IgD-negative memory B cell (primary cell): Measurements from ENCODE around the gene C1orf159. TPM values are rescaled to one million over a fixed set of nuclear protein-coding genes. Genes with fewer than 3 reads are reported as not detected.

ENCODE experiments used
- H3K27ac Mint-ChIP-seq, 3 donors: one replicate each; pipeline ENCODE4 v1.8.0; 2020 to 2022; ENCODE audit warnings: mild to moderate bottlenecking in 3 of 3, mixed read lengths in 3 of 3, moderate library complexity in 1 of 3
- H3K27me3 Mint-ChIP-seq: one replicate; pipeline ENCODE4 v1.8.0; 2021; ENCODE audit warnings: mixed read lengths
- H3K36me3 Mint-ChIP-seq: one replicate; pipeline ENCODE4 v1.8.0; 2020; ENCODE audit warnings: mild to moderate bottlenecking, mixed read lengths
- H3K4me1 Mint-ChIP-seq, 3 donors: one replicate each; pipeline ENCODE4 v1.8.0; 2020 to 2022; ENCODE audit warnings: mixed read lengths in 3 of 3, mild to moderate bottlenecking in 1 of 3
- H3K4me3 Mint-ChIP-seq, 4 donors: one replicate each; pipeline ENCODE4 v1.8.0; 2020 to 2022; ENCODE audit warnings: mild to moderate bottlenecking in 4 of 4, mixed read lengths in 4 of 4, moderate library complexity in 3 of 4
- H3K9me3 Mint-ChIP-seq, 3 donors: one replicate each; pipeline ENCODE4 v1.8.0; 2020 to 2021; ENCODE audit warnings: mixed read lengths in 3 of 3, mild to moderate bottlenecking in 1 of 3
- polyA plus RNA-seq: library from polyadenylated mRNA; unstranded; fragments of 300-500 nt; fragmentation: Illumina TruSeq; gene quantifications from one replicate; pipeline ENCODE4 v1.2.3, GENCODE V29; 2021

Gene C1orf159
- polyA plus RNA-seq, 1 donor from 2014 or later, result 7.9 TPM

DNA sequence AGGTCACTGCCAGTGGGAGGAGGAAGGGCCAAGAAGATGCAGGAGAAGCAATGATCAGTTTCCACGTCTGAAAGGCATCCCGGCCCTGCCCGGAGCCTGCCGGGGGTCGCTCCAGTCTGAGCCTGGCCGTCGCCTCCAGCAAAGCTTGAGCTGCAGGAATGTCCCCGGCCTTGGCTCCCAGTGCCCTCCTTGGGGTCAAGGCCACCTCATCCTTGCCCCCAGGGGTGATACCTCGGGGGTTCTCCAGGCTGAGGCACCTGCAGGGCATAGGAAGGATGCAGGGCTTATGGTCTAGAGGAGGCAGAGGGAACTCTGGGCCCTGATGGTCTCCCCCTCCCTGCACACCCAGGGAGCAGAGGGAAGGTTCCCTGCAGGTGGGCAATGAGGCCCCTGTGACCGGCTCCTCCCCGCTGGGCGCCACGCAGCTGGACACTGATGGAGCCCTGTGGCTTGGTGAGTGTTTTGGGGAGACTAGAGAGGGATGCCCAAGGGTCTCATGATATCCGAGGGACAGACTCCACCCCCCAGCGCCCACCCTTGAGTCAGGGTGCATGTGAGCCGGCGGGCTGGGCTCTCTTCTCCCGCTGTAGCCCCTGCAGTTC lies 61.7 kb downstream of the C1orf159 start:
- Mint-ChIP-seq H3K4me3 (no peak overlapping the region), H3K9me3 (no peaks in the 10 kb centered on the region), H3K36me3 (no peaks in the 10 kb centered on the region), H3K27me3 (peaks cover 5% of the 10 kb centered on the region), H3K4me1 (peaks cover 0 to 7% (median 2%) of the 10 kb centered on the region in 3 donors), H3K27ac (no peak overlapping the region)

DNA sequence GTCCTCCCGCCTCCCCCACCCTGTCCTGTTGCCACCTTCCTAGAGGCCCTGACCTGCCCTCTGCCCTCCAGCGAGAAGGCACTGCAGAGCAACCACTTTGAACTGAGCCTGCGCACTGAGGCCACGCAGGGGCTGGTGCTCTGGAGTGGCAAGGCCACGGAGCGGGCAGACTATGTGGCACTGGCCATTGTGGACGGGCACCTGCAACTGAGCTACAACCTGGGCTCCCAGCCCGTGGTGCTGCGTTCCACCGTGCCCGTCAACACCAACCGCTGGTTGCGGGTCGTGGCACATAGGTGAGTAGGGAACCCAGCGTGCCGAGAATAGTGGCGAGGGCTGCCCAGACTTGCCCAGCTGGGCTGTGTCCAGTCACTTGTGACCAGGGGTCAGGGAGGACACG lies 62.2 kb downstream of the C1orf159 start:
- Mint-ChIP-seq H3K9me3 (no peaks in the 10 kb centered on the region), H3K4me3 (no peak overlapping the region), H3K4me1 (peaks cover 0 to 7% (median 2%) of the 10 kb centered on the region in 3 donors), H3K27ac (no peak overlapping the region), H3K36me3 (no peaks in the 10 kb centered on the region), H3K27me3 (peaks cover 3% of the 10 kb centered on the region)

DNA sequence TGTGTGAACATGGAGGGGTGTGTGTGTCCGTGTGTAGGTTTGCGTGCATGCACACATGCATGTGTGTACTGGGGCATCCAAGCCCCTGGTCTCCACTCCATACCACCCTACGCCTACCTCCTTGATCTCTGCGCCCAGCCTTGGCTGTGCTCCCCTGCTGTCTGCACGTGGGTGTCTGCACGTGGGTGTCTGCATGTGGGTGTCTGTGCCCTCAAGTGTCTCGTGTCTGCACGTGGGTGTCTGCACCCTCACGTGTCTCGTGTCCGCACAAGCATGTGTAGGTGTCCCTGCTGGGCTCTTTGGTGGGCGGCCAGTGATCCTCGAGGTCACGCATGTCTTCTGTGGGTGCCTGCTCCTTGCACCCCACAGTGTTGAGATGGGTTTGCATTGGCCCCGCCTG lies 62.9 kb downstream of the C1orf159 start:
- H3K4me1 Mint-ChIP-seq, result peaks cover 0 to 4% (median 2%) of the 10 kb centered on the region in 3 donors
- no peak overlapping the region for H3K27ac Mint-ChIP-seq
- no peak overlapping the region for H3K4me3 Mint-ChIP-seq
- no peaks in the 10 kb centered on the region for H3K9me3 Mint-ChIP-seq
- no peaks in the 10 kb centered on the region for H3K27me3 Mint-ChIP-seq
- H3K36me3 Mint-ChIP-seq, result no peaks in the 10 kb centered on the region

DNA sequence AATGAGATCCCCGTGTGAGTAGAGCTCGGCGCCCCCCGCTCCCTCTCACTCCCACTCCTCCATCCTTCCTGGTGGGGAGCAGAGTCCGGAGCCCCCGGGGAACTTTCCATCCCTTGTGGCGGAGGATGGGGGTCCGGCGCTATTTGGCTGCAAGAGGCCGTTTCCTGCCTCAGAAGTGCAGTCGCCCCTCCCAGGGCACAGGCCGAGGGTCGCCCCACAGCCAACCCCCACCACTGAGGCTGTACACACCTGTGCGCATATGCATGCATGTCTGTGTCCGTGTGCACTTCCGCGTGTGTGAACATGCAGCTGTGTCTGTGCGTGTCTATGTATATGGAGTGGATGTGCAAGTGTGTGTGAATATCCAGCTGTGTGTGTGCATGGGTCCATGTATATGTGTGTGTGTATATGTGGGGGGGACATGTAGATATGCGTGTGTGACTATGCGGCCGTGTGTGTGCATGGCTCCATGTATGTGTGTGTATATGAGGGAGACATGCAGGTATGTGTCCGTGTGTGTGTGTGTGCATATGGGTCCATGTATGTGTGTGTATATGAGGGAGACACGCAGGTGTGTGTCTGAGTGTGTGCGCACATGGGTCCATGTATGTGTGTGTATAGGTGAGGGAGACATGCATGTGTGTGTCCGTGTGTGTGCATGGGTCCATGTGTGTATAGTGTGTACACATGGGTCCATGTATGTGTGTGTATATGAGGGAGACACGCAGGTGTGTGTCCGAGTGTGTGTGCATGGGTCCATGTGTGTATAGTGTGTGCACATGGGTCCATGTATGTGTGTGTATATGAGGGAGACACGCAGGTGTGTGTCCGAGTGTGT lies 63.7 kb downstream of the C1orf159 start:
- Mint-ChIP-seq H3K9me3 (no peaks in the 10 kb centered on the region), H3K27ac (no peak overlapping the region), H3K36me3 (no peaks in the 10 kb centered on the region), H3K4me1 (peaks cover 0 to 2% (median 2%) of the 10 kb centered on the region in 3 donors), H3K4me3 (peak overlapping the region in 1 of 4 donors; percentile 9), H3K27me3 (no peaks in the 10 kb centered on the region)

DNA sequence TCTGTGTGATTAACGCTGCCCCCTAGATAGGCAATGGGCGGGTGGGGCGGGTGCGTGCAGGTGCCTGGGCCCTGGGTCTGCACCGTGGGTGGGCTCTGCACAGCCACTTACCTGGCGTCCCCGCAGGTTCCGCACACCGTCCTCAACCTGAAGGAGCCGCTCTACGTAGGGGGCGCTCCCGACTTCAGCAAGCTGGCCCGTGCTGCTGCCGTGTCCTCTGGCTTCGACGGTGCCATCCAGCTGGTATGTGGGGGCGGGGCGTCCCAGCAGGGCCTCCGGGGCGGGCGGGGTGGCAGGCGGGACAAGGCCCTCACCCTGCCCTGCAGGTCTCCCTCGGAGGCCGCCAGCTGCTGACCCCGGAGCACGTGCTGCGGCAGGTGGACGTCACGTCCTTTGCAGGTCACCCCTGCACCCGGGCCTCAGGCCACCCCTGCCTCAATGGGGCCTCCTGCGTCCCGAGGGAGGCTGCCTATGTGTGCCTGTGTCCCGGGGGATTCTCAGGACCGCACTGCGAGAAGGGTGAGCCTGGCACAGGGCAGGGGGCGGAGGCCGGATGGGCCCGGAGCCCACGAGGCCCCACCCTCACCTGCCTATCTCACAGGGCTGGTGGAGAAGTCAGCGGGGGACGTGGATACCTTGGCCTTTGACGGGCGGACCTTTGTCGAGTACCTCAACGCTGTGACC lies 64.6 kb downstream of the C1orf159 start:
- H3K4me3 Mint-ChIP-seq, result peak overlapping the region in 2 of 4 donors; percentile 29 to 90
- H3K9me3 Mint-ChIP-seq, result no peaks in the 10 kb centered on the region
- peaks cover 0 to 2% (median 2%) of the 10 kb centered on the region in 3 donors for H3K4me1 Mint-ChIP-seq
- no peaks in the 10 kb centered on the region for H3K36me3 Mint-ChIP-seq
- no peak overlapping the region for H3K27ac Mint-ChIP-seq
- H3K27me3 Mint-ChIP-seq, result no peaks in the 10 kb centered on the region

DNA sequence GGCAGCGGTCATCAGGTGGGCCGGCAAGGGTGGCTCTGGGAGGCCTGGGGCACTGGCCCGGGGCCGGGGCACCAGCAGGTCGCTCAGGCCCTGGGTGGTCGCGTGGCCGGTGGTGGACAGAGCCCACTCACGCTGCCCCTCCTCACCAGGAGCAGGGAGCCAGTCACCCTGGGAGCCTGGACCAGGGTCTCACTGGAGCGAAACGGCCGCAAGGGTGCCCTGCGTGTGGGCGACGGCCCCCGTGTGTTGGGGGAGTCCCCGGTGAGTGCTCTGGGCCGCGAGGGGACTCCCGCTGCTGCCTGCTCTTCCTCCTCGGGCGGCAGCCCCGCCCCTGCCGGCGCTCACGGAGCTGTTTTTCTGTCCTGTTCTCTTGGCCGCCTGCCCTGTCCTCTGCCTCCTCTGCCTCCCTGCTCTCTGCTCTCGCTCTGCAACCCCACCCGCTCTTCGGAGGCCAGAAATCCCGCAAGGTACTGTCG lies 65.3 kb downstream of the C1orf159 start:
- no peaks in the 10 kb centered on the region for H3K27me3 Mint-ChIP-seq
- no peak overlapping the region for H3K27ac Mint-ChIP-seq
- no peaks in the 10 kb centered on the region for H3K9me3 Mint-ChIP-seq
- H3K4me1 Mint-ChIP-seq, result peaks cover 0 to 2% (median 2%) of the 10 kb centered on the region in 3 donors
- H3K36me3 Mint-ChIP-seq, result no peaks in the 10 kb centered on the region
- peak overlapping the region; percentile 29 to 90 (median 68) for H3K4me3 Mint-ChIP-seq

DNA sequence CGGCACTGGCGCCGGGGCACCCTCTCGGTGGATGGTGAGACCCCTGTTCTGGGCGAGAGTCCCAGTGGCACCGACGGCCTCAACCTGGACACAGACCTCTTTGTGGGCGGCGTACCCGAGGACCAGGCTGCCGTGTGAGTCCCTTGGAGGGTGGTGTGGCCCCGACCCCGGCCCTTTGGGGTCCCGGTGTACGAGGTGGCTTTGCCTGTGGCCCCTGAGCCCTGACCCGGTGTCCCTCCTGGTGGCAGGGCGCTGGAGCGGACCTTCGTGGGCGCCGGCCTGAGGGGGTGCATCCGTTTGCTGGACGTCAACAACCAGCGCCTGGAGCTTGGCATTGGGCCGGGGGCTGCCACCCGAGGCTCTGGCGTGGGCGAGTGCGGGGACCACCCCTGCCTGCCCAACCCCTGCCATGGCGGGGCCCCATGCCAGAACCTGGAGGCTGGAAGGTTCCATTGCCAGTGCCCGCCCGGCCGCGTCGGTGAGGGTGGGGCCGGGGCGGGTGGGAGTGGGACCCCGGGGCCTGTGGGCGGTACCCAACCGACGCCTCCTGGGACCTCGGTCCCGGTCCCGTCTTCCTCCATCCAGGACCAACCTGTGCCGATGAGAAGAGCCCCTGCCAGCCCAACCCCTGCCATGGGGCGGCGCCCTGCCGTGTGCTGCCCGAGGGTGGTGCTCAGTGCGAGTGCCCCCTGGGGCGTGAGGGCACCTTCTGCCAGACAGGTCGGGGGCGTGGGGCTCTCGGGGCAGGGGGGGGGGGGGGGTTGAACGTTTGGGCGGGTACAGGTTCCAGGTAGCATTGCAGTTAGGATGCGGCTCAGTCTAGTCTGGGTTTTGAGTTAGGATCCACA lies 66.3 kb downstream of the C1orf159 start:
- no peaks in the 10 kb centered on the region for H3K27me3 Mint-ChIP-seq
- H3K9me3 Mint-ChIP-seq, result no peaks in the 10 kb centered on the region
- no peak overlapping the region for H3K27ac Mint-ChIP-seq

DNA sequence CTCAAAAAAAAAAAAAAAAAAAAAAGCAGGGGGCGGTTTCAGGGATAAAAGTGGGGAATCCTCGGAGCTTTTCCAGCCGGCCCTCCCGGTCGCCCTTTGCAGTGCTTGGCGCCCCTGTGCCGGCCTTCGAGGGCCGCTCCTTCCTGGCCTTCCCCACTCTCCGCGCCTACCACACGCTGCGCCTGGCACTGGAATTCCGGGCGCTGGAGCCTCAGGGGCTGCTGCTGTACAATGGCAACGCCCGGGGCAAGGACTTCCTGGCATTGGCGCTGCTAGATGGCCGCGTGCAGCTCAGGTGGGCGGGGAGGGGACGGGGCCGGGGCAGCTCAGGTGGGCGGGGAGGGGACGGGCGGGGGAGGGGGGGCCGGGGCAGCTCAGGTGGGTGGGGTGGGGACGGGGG lies 67.1 kb downstream of the C1orf159 start:
- H3K4me3 Mint-ChIP-seq, result no peak overlapping the region
- no peak overlapping the region for H3K27ac Mint-ChIP-seq
- H3K4me1 Mint-ChIP-seq, result peaks cover 0 to 2% (median 2%) of the 10 kb centered on the region in 3 donors
- H3K9me3 Mint-ChIP-seq, result no peaks in the 10 kb centered on the region
- H3K36me3 Mint-ChIP-seq, result no peaks in the 10 kb centered on the region
- no peaks in the 10 kb centered on the region for H3K27me3 Mint-ChIP-seq

More for the DNA sequence above, 66.3 kb downstream of the C1orf159 start:
- Mint-ChIP-seq H3K36me3 (no peaks in the 10 kb centered on the region), H3K4me3 (no peak overlapping the region), H3K4me1 (peaks cover 0 to 2% (median 2%) of the 10 kb centered on the region in 3 donors)

DNA sequence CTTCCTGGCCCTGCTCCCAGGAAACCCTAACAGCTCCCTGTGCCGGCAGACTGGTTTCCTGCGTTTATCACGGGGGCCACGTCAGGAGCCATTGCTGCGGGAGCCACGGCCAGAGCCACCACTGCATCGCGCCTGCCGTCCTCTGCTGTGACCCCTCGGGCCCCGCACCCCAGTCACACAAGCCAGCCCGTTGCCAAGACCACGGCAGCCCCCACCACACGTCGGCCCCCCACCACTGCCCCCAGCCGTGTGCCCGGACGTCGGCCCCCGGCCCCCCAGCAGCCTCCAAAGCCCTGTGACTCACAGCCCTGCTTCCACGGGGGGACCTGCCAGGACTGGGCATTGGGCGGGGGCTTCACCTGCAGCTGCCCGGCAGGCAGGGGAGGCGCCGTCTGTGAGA lies 67.9 kb downstream of the C1orf159 start:
- H3K4me1 Mint-ChIP-seq, result peaks cover 0 to 2% (median 2%) of the 10 kb centered on the region in 3 donors
- no peak overlapping the region for H3K27ac Mint-ChIP-seq
- H3K27me3 Mint-ChIP-seq, result no peaks in the 10 kb centered on the region
- no peaks in the 10 kb centered on the region for H3K36me3 Mint-ChIP-seq
- H3K4me3 Mint-ChIP-seq, result no peak overlapping the region
- no peaks in the 10 kb centered on the region for H3K9me3 Mint-ChIP-seq

DNA sequence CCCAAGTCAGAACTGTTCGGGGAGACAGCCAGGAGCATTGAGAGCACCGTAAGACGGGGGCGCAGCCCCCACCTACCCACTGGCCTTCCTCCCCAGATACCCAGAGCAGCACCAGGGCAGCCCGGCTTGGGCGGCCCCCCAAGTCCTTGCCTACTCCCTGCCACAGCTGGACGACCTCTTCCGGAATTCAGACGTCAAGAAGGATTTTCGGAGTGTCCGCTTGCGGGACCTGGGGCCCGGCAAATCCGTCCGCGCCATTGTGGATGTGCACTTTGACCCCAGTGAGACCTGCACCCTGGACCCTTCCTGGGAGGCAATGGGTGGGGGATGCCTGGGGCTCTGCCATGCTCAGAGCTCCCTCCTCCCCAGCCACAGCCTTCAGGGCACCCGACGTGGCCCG lies 68.5 kb downstream of the C1orf159 start:
- no peaks in the 10 kb centered on the region for H3K27me3 Mint-ChIP-seq
- H3K36me3 Mint-ChIP-seq, result no peaks in the 10 kb centered on the region
- no peak overlapping the region for H3K27ac Mint-ChIP-seq
- H3K9me3 Mint-ChIP-seq, result no peaks in the 10 kb centered on the region
- peaks cover 0 to 2% (median 2%) of the 10 kb centered on the region in 3 donors for H3K4me1 Mint-ChIP-seq
- no peak overlapping the region for H3K4me3 Mint-ChIP-seq

DNA sequence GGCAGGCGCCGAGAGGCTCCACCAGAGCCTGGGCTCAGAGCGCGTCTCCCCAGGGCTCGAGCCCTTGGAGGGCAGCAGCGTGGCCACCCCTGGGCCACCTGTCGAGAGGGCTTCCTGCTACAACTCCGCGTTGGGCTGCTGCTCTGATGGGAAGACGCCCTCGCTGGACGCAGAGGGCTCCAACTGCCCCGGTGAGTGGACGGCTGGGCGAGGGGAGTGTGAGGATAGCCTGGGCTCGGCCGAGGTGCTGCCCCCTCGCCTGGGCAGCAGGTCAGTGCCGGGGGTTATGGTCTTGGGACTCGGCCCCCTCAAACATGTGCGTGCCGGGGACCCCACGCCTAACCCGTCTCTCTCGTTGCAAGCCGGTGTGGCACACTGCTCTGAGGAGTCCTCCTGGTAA lies 69.1 kb downstream of the C1orf159 start:
- Mint-ChIP-seq H3K27ac (no peak overlapping the region), H3K4me3 (no peak overlapping the region), H3K9me3 (no peaks in the 10 kb centered on the region), H3K27me3 (no peaks in the 10 kb centered on the region), H3K36me3 (no peaks in the 10 kb centered on the region), H3K4me1 (peaks cover 0 to 2% (median 2%) of the 10 kb centered on the region in 3 donors)

DNA sequence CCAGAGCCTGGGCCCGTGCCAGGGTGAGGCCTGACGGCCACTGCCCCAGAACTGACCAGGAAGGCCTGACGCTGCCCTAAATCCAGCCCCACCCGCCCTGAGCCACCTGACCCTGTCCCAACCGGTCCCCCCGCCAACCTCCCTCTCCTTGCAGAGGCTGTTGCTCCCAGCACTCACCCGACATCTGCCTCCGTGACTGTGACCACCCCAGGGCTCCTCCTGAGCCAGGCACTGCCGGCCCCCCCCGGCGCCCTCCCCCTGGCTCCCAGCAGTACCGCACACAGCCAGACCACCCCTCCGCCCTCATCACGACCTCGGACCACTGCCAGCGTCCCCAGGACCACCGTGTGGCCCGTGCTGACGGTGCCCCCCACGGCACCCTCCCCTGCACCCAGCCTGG lies 69.6 kb downstream of the C1orf159 start:
- Mint-ChIP-seq H3K4me1 (peaks cover 0 to 2% (median 2%) of the 10 kb centered on the region in 3 donors), H3K27ac (no peak overlapping the region), H3K27me3 (no peaks in the 10 kb centered on the region), H3K36me3 (no peaks in the 10 kb centered on the region), H3K9me3 (no peaks in the 10 kb centered on the region), H3K4me3 (no peak overlapping the region)

DNA sequence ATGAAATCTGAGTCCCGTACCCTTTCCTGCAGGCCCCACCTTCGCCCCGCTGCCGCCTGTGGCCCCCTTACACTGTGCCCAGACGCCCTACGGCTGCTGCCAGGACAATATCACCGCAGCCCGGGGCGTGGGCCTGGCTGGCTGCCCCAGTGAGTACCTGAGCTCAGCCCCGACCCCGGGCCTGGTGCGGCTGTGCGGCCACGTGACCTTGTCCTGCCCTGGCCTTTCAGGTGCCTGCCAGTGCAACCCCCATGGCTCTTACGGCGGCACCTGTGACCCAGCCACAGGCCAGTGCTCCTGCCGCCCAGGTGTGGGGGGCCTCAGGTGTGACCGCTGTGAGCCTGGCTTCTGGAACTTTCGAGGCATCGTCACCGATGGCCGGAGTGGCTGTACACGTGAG lies 70.8 kb downstream of the C1orf159 start:
- H3K4me3 Mint-ChIP-seq, result no peak overlapping the region
- H3K27ac Mint-ChIP-seq, result no peak overlapping the region
- H3K36me3 Mint-ChIP-seq, result no peaks in the 10 kb centered on the region
- no peaks in the 10 kb centered on the region for H3K9me3 Mint-ChIP-seq
- H3K27me3 Mint-ChIP-seq, result no peaks in the 10 kb centered on the region
- H3K4me1 Mint-ChIP-seq, result no peaks in the 10 kb centered on the region

DNA sequence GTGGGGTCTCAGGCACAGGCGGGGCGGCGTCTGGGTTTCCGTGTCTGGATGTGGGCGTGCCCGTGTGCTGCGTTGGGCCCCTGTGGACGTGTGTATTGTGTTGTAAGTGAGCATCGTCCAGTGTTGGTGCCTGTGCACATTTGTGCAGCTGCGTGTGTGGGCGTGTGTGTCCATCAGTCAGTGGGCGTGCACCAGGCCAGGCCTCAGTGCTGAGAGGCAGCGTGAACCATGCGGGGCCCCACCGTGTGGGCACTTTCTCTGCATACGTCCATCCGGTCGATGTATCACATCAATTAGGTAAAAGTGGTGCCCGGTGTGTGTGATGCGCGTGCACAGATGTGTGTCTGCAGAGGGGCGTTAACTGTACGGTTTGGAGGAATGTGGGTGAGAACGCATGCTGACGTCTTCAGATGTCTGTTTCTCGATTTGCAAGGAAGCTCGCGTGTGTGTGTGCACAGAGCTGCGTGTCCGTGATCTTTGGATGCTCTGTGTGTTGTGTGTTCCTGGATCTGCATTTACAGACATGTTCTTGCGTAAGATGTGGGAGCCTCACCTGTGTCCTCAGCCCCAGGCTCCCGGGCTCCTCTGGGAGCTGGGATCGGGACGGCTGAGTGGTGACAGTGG lies 71.3 kb downstream of the C1orf159 start:
- Mint-ChIP-seq H3K36me3 (no peaks in the 10 kb centered on the region), H3K9me3 (no peaks in the 10 kb centered on the region), H3K4me3 (no peak overlapping the region), H3K27ac (no peak overlapping the region), H3K4me1 (peaks cover 0 to 3% (median under 1%) of the 10 kb centered on the region in 3 donors), H3K27me3 (peaks cover 3% of the 10 kb centered on the region)
